ENCODE data around the gene SPNS2. TPM values are rescaled to one million over a fixed set of nuclear protein-coding genes. Genes with fewer than 3 reads are reported as not detected.

The SPNS2 gene
- total RNA-seq, 1 experiment from 2014 or later = 0.33 TPM

DNA sequence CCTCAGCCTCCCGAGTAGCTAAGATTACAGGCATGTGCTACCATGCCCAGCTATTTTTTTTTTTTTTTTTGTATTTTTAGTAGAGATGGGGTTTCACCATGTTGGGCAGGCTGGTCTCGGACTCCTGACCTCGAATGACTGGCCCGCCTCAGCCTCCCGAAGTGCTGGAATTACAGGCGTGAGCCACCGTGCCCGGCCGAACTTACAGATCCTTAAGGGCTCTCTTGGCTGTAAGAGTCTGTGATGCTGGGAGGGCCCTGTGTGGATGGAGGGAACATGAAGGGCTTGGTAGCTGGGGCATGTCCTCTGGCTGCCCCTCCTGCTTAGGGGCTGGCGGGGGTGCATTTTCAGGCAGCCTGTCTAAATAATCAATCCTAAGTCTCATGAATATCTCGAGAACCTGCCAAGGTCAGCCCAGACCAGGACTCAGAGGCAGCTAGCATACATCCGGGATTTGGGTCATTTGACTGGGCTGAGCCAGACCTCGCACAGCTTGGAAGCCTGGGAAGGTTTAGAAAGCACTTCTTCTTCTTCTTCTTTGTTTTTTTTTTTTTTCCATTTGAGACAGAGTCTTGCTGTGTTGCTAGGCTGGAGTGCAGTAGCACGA is 47.9 kb upstream of the SPNS2 start:
- Mint-ChIP-seq H3K27me3 (ENCODE audit: low read depth) (peaks cover 20% of the 10 kb centered on the region), H3K4me3 (no peak overlapping the region), H3K36me3 (ENCODE audit: insufficient read depth in 1 of 3, low read depth in 3 of 3) (no peaks in the 10 kb centered on the region), H3K4me1 (peaks cover 0 to 3% of the 10 kb centered on the region in 2 experiments; a peak in 1 of 4 replicates), H3K9me3 (no peaks in the 10 kb centered on the region), H3K27ac (no peak overlapping the region)
- no peak overlapping the region for H2AFZ ChIP-seq (ENCODE audit: low read length)
- H3K9ac ChIP-seq (ENCODE audit: extremely low read depth, insufficient read length, low read length) = no peak overlapping the region
- H3K27me3 ChIP-seq (ENCODE audit: insufficient read depth, low read length) = no peaks in the 10 kb centered on the region
- no peak overlapping the region for H3T11ph ChIP-seq (ENCODE audit: low read length)
- H3K4me2 ChIP-seq (ENCODE audit: insufficient read depth, insufficient read length, low read length) = no peak overlapping the region
- no peak overlapping the region for H2AK5ac ChIP-seq (ENCODE audit: insufficient read length, low read length)
- no CpG with 5 or more reads among the region's 14 CpGs for WGBS (ENCODE audit: extremely low coverage, insufficient read length, low lambda C conversion rate)
- H3K79me1 ChIP-seq (ENCODE audit: insufficient read depth, low read depth, low read length, poor library complexity, severe bottlenecking) = no peaks in the 10 kb centered on the region
- no peaks in the 10 kb centered on the region for H3K23me2 ChIP-seq (ENCODE audit: insufficient read length, low read depth, low read length, poor library complexity, severe bottlenecking)
- no peak overlapping the region for H4K5ac ChIP-seq (ENCODE audit: insufficient read length, low read depth, low read length)
- no peak overlapping the region for H2BK5ac ChIP-seq (ENCODE audit: insufficient read length, low read length)
- H2BK12ac ChIP-seq (ENCODE audit: insufficient read length, low read depth, low read length) = no peak overlapping the region
- TF ChIP-seq, protein P1, sequence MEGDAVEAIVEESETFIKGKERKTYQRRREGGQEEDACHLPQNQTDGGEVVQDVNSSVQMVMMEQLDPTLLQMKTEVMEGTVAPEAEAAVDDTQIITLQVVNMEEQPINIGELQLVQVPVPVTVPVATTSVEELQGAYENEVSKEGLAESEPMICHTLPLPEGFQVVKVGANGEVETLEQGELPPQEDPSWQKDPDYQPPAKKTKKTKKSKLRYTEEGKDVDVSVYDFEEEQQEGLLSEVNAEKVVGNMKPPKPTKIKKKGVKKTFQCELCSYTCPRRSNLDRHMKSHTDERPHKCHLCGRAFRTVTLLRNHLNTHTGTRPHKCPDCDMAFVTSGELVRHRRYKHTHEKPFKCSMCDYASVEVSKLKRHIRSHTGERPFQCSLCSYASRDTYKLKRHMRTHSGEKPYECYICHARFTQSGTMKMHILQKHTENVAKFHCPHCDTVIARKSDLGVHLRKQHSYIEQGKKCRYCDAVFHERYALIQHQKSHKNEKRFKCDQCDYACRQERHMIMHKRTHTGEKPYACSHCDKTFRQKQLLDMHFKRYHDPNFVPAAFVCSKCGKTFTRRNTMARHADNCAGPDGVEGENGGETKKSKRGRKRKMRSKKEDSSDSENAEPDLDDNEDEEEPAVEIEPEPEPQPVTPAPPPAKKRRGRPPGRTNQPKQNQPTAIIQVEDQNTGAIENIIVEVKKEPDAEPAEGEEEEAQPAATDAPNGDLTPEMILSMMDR (conservative IDR thresholded peaks at IDR 0.05) = no peak
- H3K9me3 ChIP-seq (ENCODE audit: control insufficient read depth, low read depth, low read length) = no peaks in the 10 kb centered on the region
- H2BK20ac ChIP-seq (ENCODE audit: low read depth, low read length, poor library complexity, severe bottlenecking) = no peak overlapping the region
- H3K23ac ChIP-seq (ENCODE audit: insufficient read length, low read depth, low read length) = no peak overlapping the region
- no peak overlapping the region for H3K56ac ChIP-seq (ENCODE audit: insufficient read length, low read depth, low read length)
- H3K79me2 ChIP-seq (ENCODE audit: insufficient read depth, low read length) = no peaks in the 10 kb centered on the region
- no peak overlapping the region for H3K4ac ChIP-seq (ENCODE audit: low read depth, low read length)
- H3K14ac ChIP-seq (ENCODE audit: insufficient read depth, low read length) = no peak overlapping the region
- DNase-seq = no peak
- H3K18ac ChIP-seq (ENCODE audit: insufficient read length, low read depth, low read length) = no peak overlapping the region
- H2BK120ac ChIP-seq (ENCODE audit: low read depth, low read length, poor library complexity, severe bottlenecking) = no peak overlapping the region
- no peaks in the 10 kb centered on the region for H4K20me1 ChIP-seq (ENCODE audit: control insufficient read depth, insufficient read depth, insufficient read length)
- H3K4me1 ChIP-seq (ENCODE audit: insufficient read depth, low read length) = no peaks in the 10 kb centered on the region
- no peak overlapping the region for H4K8ac ChIP-seq (replicated peaks; ENCODE audit: insufficient read length, low read depth, low read length)
- H4K91ac ChIP-seq (ENCODE audit: insufficient read length, low read depth, low read length) = no peak overlapping the region
- H3K27ac ChIP-seq (ENCODE audit: insufficient read length, low read depth, low read length) = no peak overlapping the region
- H2BK15ac ChIP-seq (ENCODE audit: low read depth, low read length) = no peak overlapping the region
